ENCODE data around the gene MAML2. TPM values are rescaled to one million over a fixed set of nuclear protein-coding genes. Genes with fewer than 3 reads are reported as not detected.

The MAML2 gene
- total and polyA plus RNA-seq, 2 of the 8 experiments (the other 6 are each of a cell fraction or from before 2014, with no cell fraction given), result 3.8 to 6.6 TPM

- POLR2A ChIA-PET (ENCODE audit: partially characterized antibody), result no interaction called here
- no peak overlapping the region for H3K18ac ChIP-seq (ENCODE audit: extremely low read depth, low read length)
- TF ChIP-seq PHF8 (conservative IDR thresholded peaks at IDR 0.05; ENCODE audit: low read depth, low read length), result no peak
- TF ChIP-seq HDAC2 (IDR thresholded peaks at IDR 0.05; ENCODE audit: borderline replicate concordance in 1 of 2, low read depth in 2 of 2, low read length in 2 of 2), result no peak
- no peak for TF ChIP-seq NANOG (IDR thresholded peaks at IDR 0.05; ENCODE audit: insufficient read depth, low read depth, low read length, poor library complexity, severe bottlenecking)
- no peak for TF ChIP-seq BRCA1 (IDR thresholded peaks at IDR 0.05; ENCODE audit: low read depth, low read length)
- no peak for TF ChIP-seq SP4 (IDR thresholded peaks at IDR 0.05; ENCODE audit: low read length)
These were observed 169.6 kb downstream of the MAML2 start for GRCh38 chr11:96173422-96173821.

More at GRCh38 chr11:96173422-96173821, 169.6 kb downstream of the MAML2 start:
- no peak for DNase-seq (ENCODE audit: low read depth in 1 of 2, low spot score in 2 of 2)
- no peak overlapping the region for H3K4me2 ChIP-seq (ENCODE audit: insufficient read depth in 1 of 2, low read depth in 2 of 2, low read length in 2 of 2)
- no peaks in the 10 kb centered on the region for H4K20me1 ChIP-seq (replicated peaks in 1 of 2; ENCODE audit: control insufficient read depth in 1 of 2, insufficient read depth in 2 of 2, low read length in 2 of 2)
- H3K9ac ChIP-seq (replicated peaks in 1 of 4; ENCODE audit: extremely low read depth in 1 of 4, low read depth in 3 of 4, low read length in 3 of 4), result no peak overlapping the region
- no peaks in the 10 kb centered on the region; the same call in 1 of the 2 replicates for H3K79me1 ChIP-seq (ENCODE audit: low read depth, low read length)
- H3K4me3 ChIP-seq (ENCODE audit: extremely low read depth in 1 of 4, insufficient read depth in 2 of 4, low read depth in 3 of 4, low read length in 4 of 4), result no peak overlapping the region
- no peak overlapping the region; the same call in 1 of the 2 replicates for H4K8ac ChIP-seq (ENCODE audit: extremely low read depth, insufficient read depth, low read length)
- H3K14ac ChIP-seq (ENCODE audit: insufficient read length), result no peak overlapping the region
- no peak overlapping the region for H4K5ac ChIP-seq (ENCODE audit: insufficient read length, low read depth, low read length)
- 0 out of 7 replicates have a peak, but pooled peaks cover 0 to 3% (median 0%) of the 10 kb centered on the region in 4 experiments for H3K27me3 ChIP-seq (replicated peaks in 1 of 4; ENCODE audit: control insufficient read depth in 3 of 4, extremely low read depth in 1 of 4, insufficient read depth in 3 of 4, low read length in 3 of 4)
- H3K56ac ChIP-seq (replicated peaks; ENCODE audit: insufficient read length, low read depth, low read length), result no peak overlapping the region
- H2BK20ac ChIP-seq (ENCODE audit: low read length), result peak overlapping the region; percentile 88; the same call in 1 of the 2 replicates
- FAIRE-seq, result no peak
- CTCF ChIA-PET (ENCODE audit: partially characterized antibody), result interaction anchor here (0.8 to 1.0 kb wide), 3 partner anchors 18 to 221 kb away, joined by 3 to 5 read pairs (median 3); no protein-coding TSS in a partner anchor
- no peaks in the 10 kb centered on the region for H3K36me3 ChIP-seq (ENCODE audit: control insufficient read depth in 2 of 4, insufficient read depth in 4 of 4, low read length in 3 of 4)
- H4K91ac ChIP-seq (replicated peaks; ENCODE audit: insufficient read length, low read length), result no peak overlapping the region
- no peak overlapping the region for H2AFZ ChIP-seq (ENCODE audit: low read length)
- no peaks in the 10 kb centered on the region for H3K9me3 ChIP-seq (ENCODE audit: insufficient read depth in 2 of 2, low read depth in 1 of 2, low read length in 1 of 2)
- peak overlapping the region; percentile 28; the same call in 1 of the 2 replicates for H2BK12ac ChIP-seq (ENCODE audit: low read depth, low read length)
- peaks cover 0 to 3% (median 0%) of the 10 kb centered on the region in 4 experiments; a peak in 1 of 7 replicates for H3K4me1 ChIP-seq (replicated peaks in 1 of 4; ENCODE audit: control insufficient read depth in 3 of 4, insufficient read depth in 4 of 4, low read length in 3 of 4)
- no peak overlapping the region for H3K27ac ChIP-seq (ENCODE audit: low read depth, low read length)
- H2BK5ac ChIP-seq (ENCODE audit: low read depth, low read length), result 0 out of 2 replicates have a peak overlapping the region, but pooled peaks have one; percentile 29
- H2BK120ac ChIP-seq (replicated peaks; ENCODE audit: low read depth, low read length), result no peak overlapping the region
- H2AK5ac ChIP-seq (ENCODE audit: low read depth, low read length), result no peak overlapping the region
- no peaks in the 10 kb centered on the region for H3K23me2 ChIP-seq (ENCODE audit: low read depth, low read length)
- H3K79me2 ChIP-seq (ENCODE audit: control insufficient read depth in 1 of 2, insufficient read depth in 2 of 2, low read length in 2 of 2), result no peaks in the 10 kb centered on the region
- 90% methylated on average over 7 of the region's 7 CpGs; no CpG with 5 or more reads in 1 of the 2 experiments for WGBS, 2 experiments (ENCODE audit: extremely low coverage in 1 of 2, insufficient coverage in 1 of 2, insufficient read length in 1 of 2, insufficient replicate concordance in 2 of 2, low coverage in 1 of 2, low lambda C conversion rate in 2 of 2, missing lambda C conversion rate in 1 of 2)
- no peak overlapping the region for H3K23ac ChIP-seq (ENCODE audit: insufficient read length)
- H3K4ac ChIP-seq (replicated peaks; ENCODE audit: insufficient read length, low read depth, low read length), result no peak overlapping the region
- no peak overlapping the region for H2BK15ac ChIP-seq (ENCODE audit: low read length)
